ENCODE measurements around the gene CBX7.
A peak's percentile ranks its signal among the peaks of the same experiment; 100 is the strongest.

Gene CBX7

GRCh38 chr22:39183991-39184585 lies 31.6 kb upstream of the CBX7 start:
- TF ChIP-seq CTCF (IDR thresholded peaks at IDR 0.05): no peak
- DNase-seq (ENCODE audit: low spot score): no peak
- H3K27ac ChIP-seq: peak overlapping the region in 1 of 2 donors; percentile 72

DNA sequence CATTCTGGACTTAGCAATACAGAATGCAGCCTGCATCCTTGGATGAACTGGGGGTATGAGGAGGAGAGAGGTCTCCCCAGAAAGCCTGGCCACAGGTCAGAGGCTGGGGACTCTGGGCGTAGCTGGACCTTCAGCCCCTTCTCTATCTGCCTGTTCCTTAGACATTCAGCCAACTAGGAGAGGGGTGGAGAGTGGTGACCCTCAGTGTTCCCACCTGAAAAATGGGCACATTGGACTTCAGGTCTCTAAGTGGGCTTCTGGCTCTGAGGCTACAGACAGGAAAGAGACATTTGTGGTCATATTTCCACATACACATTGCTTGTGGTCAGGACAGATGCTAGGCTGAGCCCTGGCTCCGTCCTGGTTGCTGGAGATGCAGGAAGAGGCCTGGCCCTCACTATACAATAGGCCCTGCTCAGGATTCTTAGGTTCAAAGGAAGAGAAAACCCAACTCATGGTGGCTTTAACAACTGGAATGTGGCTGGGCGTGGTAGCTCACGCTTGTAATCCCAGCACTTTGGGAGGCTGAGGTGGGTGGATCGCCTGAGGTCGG lies 30.1 kb upstream of the CBX7 start:
- H3K27ac ChIP-seq: no peak overlapping the region
- no peak overlapping the region for H3K4me3 ChIP-seq
- DNase-seq (ENCODE audit: low spot score): no peak
- TF ChIP-seq CTCF (IDR thresholded peaks at IDR 0.05): no peak

More at GRCh38 chr22:39183991-39184585, 31.6 kb upstream of the CBX7 start:
- no peak overlapping the region for H3K4me3 ChIP-seq

- DNase-seq (ENCODE audit: low spot score): no peak
- Histone ChIP-seq H3K27ac (no peak overlapping the region), H3K4me3 (no peak overlapping the region)
- TF ChIP-seq CTCF (IDR thresholded peaks at IDR 0.05): no peak
Observed at GRCh38 chr22:39181778-39182177, 29.3 kb upstream of the CBX7 start.

DNA sequence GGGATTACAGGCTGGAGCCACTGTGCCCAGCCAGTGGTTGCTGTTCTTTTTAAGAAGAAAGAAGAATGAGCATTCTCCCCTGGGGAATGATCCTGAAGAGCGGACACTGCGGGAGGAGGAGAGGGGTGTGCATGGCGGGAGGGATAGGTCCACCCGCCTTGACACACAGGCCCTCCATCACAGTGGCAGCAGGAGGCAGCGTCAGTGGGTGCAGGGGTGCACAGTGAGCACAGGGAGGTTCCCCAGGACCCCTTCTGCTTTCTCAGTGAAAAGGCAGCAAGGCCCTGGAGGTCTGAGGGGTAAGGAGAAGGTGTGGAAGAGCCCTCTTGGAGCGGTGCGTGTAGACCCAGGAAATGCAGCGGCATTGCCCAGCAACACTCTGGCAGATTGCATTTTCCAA lies 28.9 kb upstream of the CBX7 start:
- no peak for TF ChIP-seq CTCF (IDR thresholded peaks at IDR 0.05)
- no peak overlapping the region for H3K27ac ChIP-seq
- H3K4me3 ChIP-seq: no peak overlapping the region
- DNase-seq (ENCODE audit: low spot score): no peak

- TF ChIP-seq CTCF (IDR thresholded peaks at IDR 0.05): no peak
- DNase-seq (ENCODE audit: low spot score): no peak
- no peak overlapping the region for H3K4me3 ChIP-seq
- no peak overlapping the region for H3K27ac ChIP-seq
Observed at GRCh38 chr22:39179841-39180335, 27.4 kb upstream of the CBX7 start.

DNA sequence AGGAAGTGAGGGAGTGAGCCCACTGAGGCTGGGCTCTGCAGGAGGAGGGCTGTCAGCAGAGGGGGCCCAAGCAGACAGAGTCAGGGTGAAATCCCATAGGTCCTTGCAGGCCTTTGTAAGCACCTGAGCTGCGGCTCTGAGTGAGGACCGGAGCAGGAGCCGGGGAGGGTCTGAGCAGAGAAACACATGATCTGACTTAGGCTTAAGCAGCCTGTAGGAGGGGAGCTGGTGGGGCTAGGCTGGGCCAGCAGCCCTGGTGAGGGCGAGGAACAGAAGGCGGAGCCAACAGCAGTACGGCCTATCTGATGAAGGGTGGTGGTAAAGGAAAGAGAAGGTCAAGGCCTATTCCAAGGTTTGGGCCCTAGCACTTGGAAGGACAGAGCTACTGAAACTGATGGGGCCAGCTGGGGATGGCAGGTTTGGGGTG lies 26.9 kb upstream of the CBX7 start:
- H3K4me3 ChIP-seq: no peak overlapping the region

More for the DNA sequence above, 26.9 kb upstream of the CBX7 start:
- DNase-seq (ENCODE audit: low spot score): no peak
- peak overlapping the region in 1 of 2 donors; percentile 20 for H3K27ac ChIP-seq
- no peak for TF ChIP-seq CTCF (IDR thresholded peaks at IDR 0.05)
